ENCODE data around the gene CTBP1. TPM values are rescaled to one million over a fixed set of nuclear protein-coding genes. Genes with fewer than 3 reads are reported as not detected.
A peak's percentile ranks its signal among the peaks of the same experiment; 100 is the strongest.

Gene CTBP1
- total and polyA plus RNA-seq, 7 donors: 67.9 to 162 (median 113) TPM

DNA sequence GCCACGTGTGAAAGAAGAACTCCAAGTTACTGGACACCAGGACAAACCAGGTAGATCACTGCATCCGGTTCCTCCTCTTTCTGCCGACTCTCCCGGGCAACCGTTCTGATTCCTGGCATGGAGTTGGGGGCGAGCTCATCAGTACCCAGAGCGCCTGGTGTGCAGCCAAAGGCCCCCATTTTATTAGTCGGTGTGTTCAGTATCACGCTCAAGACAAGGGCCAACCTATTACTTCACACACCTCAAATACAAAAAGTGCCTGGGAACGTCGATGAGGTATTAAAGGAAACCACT lies 2.8 kb upstream of the CTBP1 start:
- H3K36me3 ChIP-seq: peaks cover 0 to 6% (median 0%) of the 10 kb centered on the region in 4 donors
- no peaks in the 10 kb centered on the region for H3K9me3 ChIP-seq
- TF ChIP-seq POLR2A (IDR thresholded peaks at IDR 0.05): no peak
- no peak for TF ChIP-seq EP300 (IDR thresholded peaks at IDR 0.05)
- no peak for TF ChIP-seq CTCF (IDR thresholded peaks at IDR 0.05)
- TF ChIP-seq POLR2AphosphoS5 (IDR thresholded peaks at IDR 0.05): no peak
- 97% methylated on average over 11 of the region's 11 CpGs for WGBS, 2 donors
- intact Hi-C loops (cut with DNase I): no loop called here
- DNase-seq: no peak
- peaks cover 0 to 30% (median 27%) of the 10 kb centered on the region in 4 donors for H3K4me1 ChIP-seq
- H3K27me3 ChIP-seq: no peaks in the 10 kb centered on the region
- no peak overlapping the region for H3K27ac ChIP-seq
- no peak overlapping the region for H3K4me3 ChIP-seq

- Histone ChIP-seq H3K4me3 (no peak overlapping the region), H3K4me1 (peaks cover 0 to 35% (median 33%) of the 10 kb centered on the region in 4 donors), H3K27me3 (no peaks in the 10 kb centered on the region), H3K9me3 (no peaks in the 10 kb centered on the region), H3K36me3 (peaks cover 0 to 6% (median 0%) of the 10 kb centered on the region in 4 donors), H3K27ac (peak overlapping the region; percentile 88 to 99 (median 94))
- intact Hi-C loops (cut with DNase I): no loop called here
- 97 to 98% methylated on average over 33 of the region's 33 CpGs for WGBS, 2 donors
- TF ChIP-seq CTCF (IDR thresholded peaks at IDR 0.05) (no peak), POLR2AphosphoS5 (IDR thresholded peaks at IDR 0.05) (no peak), POLR2A (IDR thresholded peaks at IDR 0.05) (no peak), EP300 (IDR thresholded peaks at IDR 0.05) (no peak)
- no peak for DNase-seq
These were observed 2.2 kb upstream of the CTBP1 start for GRCh38 chr4:1250921-1251772.

DNA sequence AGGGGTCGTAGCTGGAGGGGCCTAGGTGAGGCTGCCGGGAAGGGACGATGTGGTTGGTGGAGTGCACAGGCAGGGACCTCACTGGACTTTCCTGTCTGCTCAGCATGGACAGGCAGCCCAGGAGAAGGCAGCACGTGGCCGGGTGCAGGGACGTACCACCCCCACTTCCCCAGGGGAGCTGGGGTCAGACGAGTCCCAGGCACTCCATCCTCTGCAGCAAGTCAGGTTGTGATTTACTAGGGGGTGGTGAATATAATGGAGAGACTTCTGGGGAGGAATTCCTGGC lies 1.5 kb upstream of the CTBP1 start:
- TF ChIP-seq CTCF (IDR thresholded peaks at IDR 0.05): no peak
- no peak for TF ChIP-seq POLR2A (IDR thresholded peaks at IDR 0.05)
- TF ChIP-seq EP300 (IDR thresholded peaks at IDR 0.05): no peak
- TF ChIP-seq POLR2AphosphoS5 (IDR thresholded peaks at IDR 0.05): no peak
- Histone ChIP-seq H3K27me3 (no peaks in the 10 kb centered on the region), H3K36me3 (peaks cover 0 to 6% (median 0%) of the 10 kb centered on the region in 4 donors), H3K4me1 (peaks cover 0 to 42% (median 40%) of the 10 kb centered on the region in 4 donors), H3K27ac (peak overlapping the region; percentile 88 to 99 (median 94)), H3K9me3 (no peaks in the 10 kb centered on the region), H3K4me3 (peak overlapping the region in 3 of 4 donors; percentile 42 to 98 (median 94))
- 97% methylated on average over 7 of the region's 7 CpGs for WGBS, 2 donors
- intact Hi-C loops (cut with DNase I): no loop called here
- no peak for DNase-seq

DNA sequence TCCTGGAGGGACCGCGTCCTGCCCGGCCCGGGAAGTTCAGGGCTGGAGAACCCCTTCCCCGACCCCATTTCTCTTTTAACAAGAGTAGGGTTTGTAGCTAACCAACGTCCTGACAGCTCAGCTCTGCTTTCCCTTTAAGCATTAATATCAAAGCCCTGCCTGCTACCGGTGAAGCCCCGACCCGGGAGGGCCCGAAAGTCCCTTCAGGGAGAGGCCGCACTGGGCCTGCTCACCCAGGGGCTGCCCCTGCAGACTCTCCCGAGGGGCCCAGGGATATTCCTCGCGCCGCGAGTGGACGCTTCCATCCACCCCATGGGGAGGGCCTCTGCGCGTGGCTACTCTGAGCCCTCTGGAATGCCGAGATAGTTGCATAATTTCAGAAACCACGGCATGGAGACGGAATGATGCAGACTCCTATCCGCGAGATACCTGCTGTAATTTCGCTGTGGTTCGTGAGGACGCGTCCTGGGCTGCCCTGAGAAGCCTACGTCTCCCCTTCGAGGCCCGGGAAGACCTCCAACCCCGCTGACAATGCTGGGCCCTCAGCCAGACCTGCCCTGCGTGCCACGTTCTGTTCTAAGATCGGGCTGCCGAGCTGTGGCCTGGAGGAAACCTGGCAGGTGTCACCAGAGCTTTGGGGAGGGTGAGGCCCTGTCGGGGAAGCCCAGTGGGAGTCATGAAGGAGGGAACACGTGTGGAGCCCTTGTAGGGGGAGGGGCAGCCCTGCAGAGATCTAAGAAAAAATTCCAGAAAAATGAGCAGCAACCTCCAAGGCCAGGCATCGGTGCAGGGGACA lies 999 bp upstream of the CTBP1 start:
- no peaks in the 10 kb centered on the region for H3K27me3 ChIP-seq
- WGBS, 2 donors: 43 to 55% methylated on average over 39 of the region's 39 CpGs
- H3K9me3 ChIP-seq: no peaks in the 10 kb centered on the region
- DNase-seq: peak; percentile 82
- H3K4me1 ChIP-seq: peaks cover 0 to 48% (median 45%) of the 10 kb centered on the region in 4 donors
- H3K4me3 ChIP-seq: peak overlapping the region; percentile 42 to 98 (median 74)
- H3K27ac ChIP-seq: peak overlapping the region; percentile 88 to 99 (median 94)
- peaks cover 0 to 6% (median 0%) of the 10 kb centered on the region in 4 donors for H3K36me3 ChIP-seq
- intact Hi-C loops (cut with DNase I): loop anchor here (1.0 kb wide), 2 partner anchors 39 to 96 kb away; partner anchors contain the start of gene MAEA
- no peak for TF ChIP-seq EP300 (IDR thresholded peaks at IDR 0.05)
- TF ChIP-seq POLR2AphosphoS5 (IDR thresholded peaks at IDR 0.05): peak in 2 of 4 donors; percentile 37 to 50
